ENCODE results near the gene TNFRSF1A. TPM values are rescaled to one million over a fixed set of nuclear protein-coding genes. Genes with fewer than 3 reads are reported as not detected.

Gene TNFRSF1A
- total and polyA plus RNA-seq, 9 of the 15 experiments (the other 6 are each of a cell fraction or from before 2014, with no cell fraction given): 0.76 to 43.5 (median 30.0) TPM

DNA sequence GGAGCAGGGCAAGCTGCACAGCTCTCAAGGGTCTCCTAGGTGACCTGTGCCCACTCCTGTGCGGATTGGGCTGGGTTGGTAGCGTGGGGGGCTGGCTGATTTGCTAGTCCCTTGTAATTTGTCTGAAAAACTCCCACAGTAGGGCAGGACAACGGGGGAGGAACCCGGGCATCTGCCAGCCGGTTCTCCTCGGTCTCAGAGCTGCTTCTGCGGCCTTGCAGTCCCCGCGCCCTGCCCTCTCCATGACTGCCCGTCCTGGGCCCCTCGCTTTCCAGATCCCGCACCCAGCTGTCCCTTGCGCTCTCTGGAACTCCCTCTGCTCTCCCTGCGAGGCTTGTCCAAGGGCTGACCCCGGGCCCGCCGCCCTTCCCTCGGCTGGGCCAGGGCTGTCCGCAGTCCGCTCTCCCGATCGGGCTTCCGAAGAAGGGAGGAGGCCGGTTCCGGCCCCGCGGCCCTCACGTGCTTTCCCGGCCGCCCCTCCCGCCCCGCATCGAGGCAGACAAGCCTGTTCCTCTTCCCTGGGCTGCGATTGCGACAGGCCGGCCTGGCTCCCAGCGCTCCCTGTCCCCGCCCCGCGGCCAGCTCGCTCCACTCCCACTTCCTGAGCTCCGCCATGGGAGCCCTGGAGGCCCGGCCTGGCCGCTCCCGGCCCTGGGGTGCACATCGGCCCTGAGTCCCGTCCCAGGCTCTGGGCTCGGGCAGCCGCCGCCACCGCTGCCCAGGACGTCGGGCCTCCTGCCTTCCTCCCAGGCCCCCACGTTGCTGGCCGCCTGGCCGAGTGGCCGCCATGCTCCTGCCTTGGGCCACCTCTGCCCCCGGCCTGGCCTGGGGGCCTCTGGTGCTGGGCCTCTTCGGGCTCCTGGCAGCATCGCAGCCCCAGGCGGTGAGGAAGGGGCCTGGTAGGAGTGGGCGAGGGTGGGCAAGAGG, 42.0 kb upstream of the TNFRSF1A start, which contains the start of gene LTBR:
TSS of gene LTBR (plus strand) at position 591 of the 927 bp plus-strand sequence. CDS start at position 788, 197 bp downstream.
- FAIRE-seq (peak; percentile 74), ATAC-seq (peak; percentile 95), DNase-seq (ENCODE audit: extremely low read depth in 1 of 4, low spot score in 3 of 4) (peak; percentile 82 to 87 (median 83))
- Histone ChIP-seq H3K36me3 (ENCODE audit: control insufficient read depth, insufficient read depth, low read length) (peaks cover 40% of the 10 kb centered on the region), H3K79me2 (ENCODE audit: control insufficient read depth, insufficient read depth, low read length) (peaks cover 29% of the 10 kb centered on the region), H2AFZ (ENCODE audit: low read depth, low read length) (peak within 1 kb of the TSS; percentile 91), H4K20me1 (replicated peaks; ENCODE audit: control insufficient read depth, insufficient read depth, low read length) (no peaks in the 10 kb centered on the region), H3K4me1 (replicated peaks in 1 of 2; ENCODE audit: control insufficient read depth in 2 of 2, insufficient read depth in 2 of 2, low read length in 2 of 2) (peaks cover 10 to 35% of the 10 kb centered on the region in 2 experiments; a peak in 4 of 5 replicates), H3K9me1 (ENCODE audit: control insufficient read depth, insufficient read depth, low read length) (no peaks in the 10 kb centered on the region), H3K9ac (ENCODE audit: insufficient read depth in 1 of 2, low read depth in 2 of 2, low read length in 2 of 2) (peak within 1 kb of the TSS; percentile 93 to 99), H3K27ac (ENCODE audit: extremely low read depth, low read depth, low read length) (peak within 1 kb of the TSS; percentile 94), H3K9me3 (replicated peaks; ENCODE audit: control insufficient read depth, insufficient read depth, low read depth, low read length) (no peaks in the 10 kb centered on the region), H3K4me3 (peak within 1 kb of the TSS; percentile 74), H3K4me2 (ENCODE audit: insufficient read depth, low read length) (peak within 1 kb of the TSS; percentile 93), H3K27me3 (ENCODE audit: control insufficient read depth in 2 of 2, insufficient read depth in 2 of 2, low read length in 2 of 2) (no peaks in the 10 kb centered on the region)
- intact Hi-C loops (cut with micrococcal nuclease) (no loop called here), in situ Hi-C loops (cut with MboI) (no loop called here)
- POLR2A ChIA-PET: interaction anchor here (0.6 to 3.8 kb wide), 9 partner anchors 9 to 150 kb away, joined by 3 to 15 read pairs (median 4); partner anchors contain the start of genes GAPDH and SCNN1A
- CTCF ChIA-PET (ENCODE audit: low intra/inter-chr PET ratio): no interaction called here
- BruUV-seq (replicated peaks): TSS peak; percentile 80
- 8% methylated on average over 18 of the region's 62 CpGs for WGBS (ENCODE audit: insufficient coverage, low coverage, missing lambda C conversion rate)
- TF ChIP-seq NBN (IDR thresholded peaks at IDR 0.05; ENCODE audit: low read depth) (0 out of 2 replicates have a peak, but pooled peaks have one; percentile 33), RBM39 (optimal IDR thresholded peaks at IDR 0.05; ENCODE audit: low read depth, low read length) (no peak), RB1 (IDR thresholded peaks at IDR 0.05; ENCODE audit: low read depth) (peak; percentile 44; the same call in 1 of the 2 replicates), TAF1 (IDR thresholded peaks at IDR 0.05; ENCODE audit: control insufficient read depth, extremely low read depth, insufficient read depth, low read length, severe bottlenecking) (peak; percentile 41), ETV5 (CRISPR knock-in tag; IDR thresholded peaks at IDR 0.05; ENCODE audit: low read depth) (0 out of 2 replicates have a peak, but pooled peaks have one; percentile 53), POLR2B (IDR thresholded peaks at IDR 0.05; ENCODE audit: low read depth, partially characterized antibody) (peak; percentile 57), TBL1XR1 (IDR thresholded peaks at IDR 0.05; ENCODE audit: low read length in 2 of 2) (no peak), HNRNPL (IDR thresholded peaks at IDR 0.05; ENCODE audit: low read depth, low read length) (peak; percentile 46; the same call in 1 of the 2 replicates), MAZ (CRISPR knock-in tag; conservative IDR thresholded peaks at IDR 0.05 in 1 of 2, IDR thresholded peaks at IDR 0.05 in 1 of 2) (peak; percentile 69 to 94; a peak in 3 of 4 replicates), BRD4 (IDR thresholded peaks at IDR 0.05) (peak; percentile 77; the same call in 1 of the 2 replicates), ZBTB8A (IDR thresholded peaks at IDR 0.05; ENCODE audit: partially characterized antibody) (no peak), BRD9 (IDR thresholded peaks at IDR 0.05; ENCODE audit: low read depth, partially characterized antibody) (no peak), C11orf30 (IDR thresholded peaks at IDR 0.05; ENCODE audit: low read depth) (no peak), XRCC4 (IDR thresholded peaks at IDR 0.05; ENCODE audit: extremely low read depth, insufficient read depth, insufficient read length) (no peak), ZNF165 (CRISPR knock-in tag; IDR thresholded peaks at IDR 0.05; ENCODE audit: borderline replicate concordance) (no peak), LEF1 (IDR thresholded peaks at IDR 0.05) (peak; percentile 57; the same call in 1 of the 2 replicates), POLR3G (IDR thresholded peaks at IDR 0.05; ENCODE audit: extremely low read depth, insufficient read length, insufficient replicate concordance) (no peak)
- TF ChIP-seq, protein P1, sequence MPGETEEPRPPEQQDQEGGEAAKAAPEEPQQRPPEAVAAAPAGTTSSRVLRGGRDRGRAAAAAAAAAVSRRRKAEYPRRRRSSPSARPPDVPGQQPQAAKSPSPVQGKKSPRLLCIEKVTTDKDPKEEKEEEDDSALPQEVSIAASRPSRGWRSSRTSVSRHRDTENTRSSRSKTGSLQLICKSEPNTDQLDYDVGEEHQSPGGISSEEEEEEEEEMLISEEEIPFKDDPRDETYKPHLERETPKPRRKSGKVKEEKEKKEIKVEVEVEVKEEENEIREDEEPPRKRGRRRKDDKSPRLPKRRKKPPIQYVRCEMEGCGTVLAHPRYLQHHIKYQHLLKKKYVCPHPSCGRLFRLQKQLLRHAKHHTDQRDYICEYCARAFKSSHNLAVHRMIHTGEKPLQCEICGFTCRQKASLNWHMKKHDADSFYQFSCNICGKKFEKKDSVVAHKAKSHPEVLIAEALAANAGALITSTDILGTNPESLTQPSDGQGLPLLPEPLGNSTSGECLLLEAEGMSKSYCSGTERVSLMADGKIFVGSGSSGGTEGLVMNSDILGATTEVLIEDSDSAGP (CRISPR knock-in tag; IDR thresholded peaks at IDR 0.05): no peak
- TF ChIP-seq, protein P2, sequence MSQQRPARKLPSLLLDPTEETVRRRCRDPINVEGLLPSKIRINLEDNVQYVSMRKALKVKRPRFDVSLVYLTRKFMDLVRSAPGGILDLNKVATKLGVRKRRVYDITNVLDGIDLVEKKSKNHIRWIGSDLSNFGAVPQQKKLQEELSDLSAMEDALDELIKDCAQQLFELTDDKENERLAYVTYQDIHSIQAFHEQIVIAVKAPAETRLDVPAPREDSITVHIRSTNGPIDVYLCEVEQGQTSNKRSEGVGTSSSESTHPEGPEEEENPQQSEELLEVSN (IDR thresholded peaks at IDR 0.05; ENCODE audit: borderline replicate concordance in 1 of 2, extremely low read depth in 1 of 2, insufficient read depth in 1 of 2, insufficient read length in 1 of 2, low read depth in 1 of 2, low read length in 1 of 2, poor library complexity in 1 of 2, severe bottlenecking in 1 of 2): peak; percentile 82 to 92

Measured in K562 (cell line).